Uterus (tissue), 2 donors: ENCODE results near the gene SCD.

Source experiments
- POLR2A ChIP-seq, 2 donors: fragments of 450-650 bp; IDR thresholded peaks; one replicate each; pipeline ENCODE4 v1.6.1; 2016; ENCODE audit warnings: antibody characterized with exemption in 2 of 2, mild to moderate bottlenecking in 1 of 2, moderate library complexity in 1 of 2
- TF ChIP-seq, protein P1 (sequence below), 4 experiments: fragments of 200-600 bp in 2 of 4; fragments of 450-650 bp in 2 of 4; sonication (generic) in 2 of 4; IDR thresholded peaks; one replicate each; pipeline ENCODE4 v1.5.1; 2016 to 2019; ENCODE audit warnings: antibody characterized with exemption in 4 of 4, mild to moderate bottlenecking in 2 of 4, moderate library complexity in 1 of 4

DNA sequence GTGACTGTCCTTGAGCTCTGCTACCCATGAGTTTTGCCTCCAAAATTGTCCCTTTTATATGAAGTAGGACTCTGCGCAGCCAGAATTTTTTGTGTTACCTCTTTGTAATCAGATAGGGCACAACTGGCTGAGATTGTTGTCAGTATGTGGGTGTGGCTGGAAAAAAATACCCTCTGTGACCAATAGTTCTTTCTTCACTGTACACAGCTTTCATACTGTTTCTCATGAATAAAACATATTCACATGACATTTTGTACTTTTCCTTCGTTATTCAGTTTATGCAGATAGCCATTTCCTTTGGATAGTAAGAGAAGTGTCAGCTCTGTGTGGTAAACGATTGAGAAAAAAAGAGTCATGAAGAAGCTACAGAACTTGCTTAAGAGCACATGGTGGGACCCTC is 66.1 kb downstream of the SCD start:
- TF ChIP-seq, protein P1, sequence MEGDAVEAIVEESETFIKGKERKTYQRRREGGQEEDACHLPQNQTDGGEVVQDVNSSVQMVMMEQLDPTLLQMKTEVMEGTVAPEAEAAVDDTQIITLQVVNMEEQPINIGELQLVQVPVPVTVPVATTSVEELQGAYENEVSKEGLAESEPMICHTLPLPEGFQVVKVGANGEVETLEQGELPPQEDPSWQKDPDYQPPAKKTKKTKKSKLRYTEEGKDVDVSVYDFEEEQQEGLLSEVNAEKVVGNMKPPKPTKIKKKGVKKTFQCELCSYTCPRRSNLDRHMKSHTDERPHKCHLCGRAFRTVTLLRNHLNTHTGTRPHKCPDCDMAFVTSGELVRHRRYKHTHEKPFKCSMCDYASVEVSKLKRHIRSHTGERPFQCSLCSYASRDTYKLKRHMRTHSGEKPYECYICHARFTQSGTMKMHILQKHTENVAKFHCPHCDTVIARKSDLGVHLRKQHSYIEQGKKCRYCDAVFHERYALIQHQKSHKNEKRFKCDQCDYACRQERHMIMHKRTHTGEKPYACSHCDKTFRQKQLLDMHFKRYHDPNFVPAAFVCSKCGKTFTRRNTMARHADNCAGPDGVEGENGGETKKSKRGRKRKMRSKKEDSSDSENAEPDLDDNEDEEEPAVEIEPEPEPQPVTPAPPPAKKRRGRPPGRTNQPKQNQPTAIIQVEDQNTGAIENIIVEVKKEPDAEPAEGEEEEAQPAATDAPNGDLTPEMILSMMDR (IDR thresholded peaks at IDR 0.05): no peak
- no peak for TF ChIP-seq POLR2A (IDR thresholded peaks at IDR 0.05)
